GM12878 (cell line): Measurements from ENCODE around the gene UGT8.

Source experiments
- NFIC ChIP-seq: IDR thresholded peaks from 2 replicates; pipeline ENCODE4 v1.6.1; 2012; ENCODE audit warnings: low read depth, mild to moderate bottlenecking, inconsistent platforms, low read length, moderate library complexity
- ZNF274 ChIP-seq: IDR thresholded peaks from one replicate; pipeline ENCODE4 v1.8.0; 2011; ENCODE audit not compliant: insufficient read length, insufficient read depth

- TF ChIP-seq NFIC (no peak), ZNF274 (no peak)
These were observed 94.4 kb downstream of the UGT8 start for GRCh38 chr4:114692958-114693357.
